ENCODE data around the gene CCBE1. TPM values are rescaled to one million over a fixed set of nuclear protein-coding genes. Genes with fewer than 3 reads are reported as not detected.

Gene CCBE1
- polyA plus RNA-seq, 1 of the 3 experiments (the other 2 are of a cell fraction): 5.0 TPM

GRCh38 chr18:59700535-59700967 is 3.3 kb upstream of the CCBE1 start:
- 78% methylated on average over 3 of the region's 3 CpGs for WGBS (ENCODE audit: low lambda C conversion rate)
- H3K27me3 ChIP-seq (ENCODE audit: insufficient read depth): no peaks in the 10 kb centered on the region
- TF ChIP-seq USF1 (IDR thresholded peaks at IDR 0.05; ENCODE audit: borderline replicate concordance, low read depth) (no peak), RAD21 (IDR thresholded peaks at IDR 0.05; ENCODE audit: low read length) (no peak), RCOR1 (IDR thresholded peaks at IDR 0.05; ENCODE audit: low read length) (peak; percentile 67; the same call in 1 of the 2 replicates), EP300 (IDR thresholded peaks at IDR 0.05; ENCODE audit: borderline replicate concordance in 1 of 2, low read depth in 1 of 2, low read length in 1 of 2) (peak in 1 of 2 experiments; percentile 60; a peak in 2 of 4 replicates), TCF12 (IDR thresholded peaks at IDR 0.05) (peak; percentile 6; the same call in 1 of the 2 replicates), CHD2 (IDR thresholded peaks at IDR 0.05; ENCODE audit: low read length, partially characterized antibody) (peak; percentile 26)
- H3K27ac ChIP-seq (ENCODE audit: low read depth in 2 of 2, low read length in 1 of 2): peak overlapping the region in 1 of 2 experiments; percentile 85; a peak in 2 of 4 replicates
- H3K4me2 ChIP-seq: 0 out of 2 replicates have a peak overlapping the region, but pooled peaks have one; percentile 43
- H3K9me2 ChIP-seq: no peaks in the 10 kb centered on the region
- peak; percentile 61 for DNase-seq
- POLR2A ChIA-PET: no interaction called here
- 0 out of 2 replicates have a peak, but pooled peaks cover 3% of the 10 kb centered on the region for H3K79me2 ChIP-seq (ENCODE audit: insufficient read depth)
- H3K36me3 ChIP-seq (replicated peaks in 1 of 2; ENCODE audit: control insufficient read depth in 1 of 2, insufficient read depth in 2 of 2, low read length in 1 of 2): no peaks in the 10 kb centered on the region
- H3K9me3 ChIP-seq: no peaks in the 10 kb centered on the region
- CTCF ChIA-PET: interaction anchor here (1.1 to 2.0 kb wide), 4 partner anchors 9 to 298 kb away, joined by 3 to 7 read pairs (median 4); no protein-coding TSS in a partner anchor
- no peak overlapping the region for H3K4me3 ChIP-seq (ENCODE audit: low read depth in 2 of 2, low read length in 1 of 2)
- peaks cover 9% of the 10 kb centered on the region for H3F3A ChIP-seq (replicated peaks; ENCODE audit: insufficient read depth)
- no peaks in the 10 kb centered on the region for H4K20me1 ChIP-seq (ENCODE audit: insufficient read depth)
- peak overlapping the region; percentile 25; the same call in 1 of the 2 replicates for H2AFZ ChIP-seq (ENCODE audit: low read depth)
- H3K4me1 ChIP-seq (ENCODE audit: control insufficient read depth in 1 of 2, insufficient read depth in 2 of 2, low read depth in 1 of 2, low read length in 1 of 2): peaks cover 0 to 16% of the 10 kb centered on the region in 2 experiments; a peak in 2 of 4 replicates
- no peak overlapping the region for H3K9ac ChIP-seq

- Histone ChIP-seq H3K9me2 (no peaks in the 10 kb centered on the region), H3K4me3 (ENCODE audit: low read depth in 2 of 2, low read length in 1 of 2) (no peak overlapping the region), H3K4me2 (no peak overlapping the region), H3K9ac (no peak overlapping the region), H3F3A (replicated peaks; ENCODE audit: insufficient read depth) (peaks cover 9% of the 10 kb centered on the region), H3K27ac (ENCODE audit: low read depth in 2 of 2, low read length in 1 of 2) (peak overlapping the region in 1 of 2 experiments; percentile 85; a peak in 2 of 4 replicates), H3K27me3 (ENCODE audit: insufficient read depth) (no peaks in the 10 kb centered on the region), H3K4me1 (ENCODE audit: control insufficient read depth in 1 of 2, insufficient read depth in 2 of 2, low read depth in 1 of 2, low read length in 1 of 2) (peaks cover 0 to 16% of the 10 kb centered on the region in 2 experiments; a peak in 2 of 4 replicates), H3K9me3 (no peaks in the 10 kb centered on the region), H3K36me3 (replicated peaks in 1 of 2; ENCODE audit: control insufficient read depth in 1 of 2, insufficient read depth in 2 of 2, low read length in 1 of 2) (no peaks in the 10 kb centered on the region), H3K79me2 (ENCODE audit: insufficient read depth) (0 out of 2 replicates have a peak, but pooled peaks cover 3% of the 10 kb centered on the region), H2AFZ (ENCODE audit: low read depth) (peak overlapping the region; percentile 25; the same call in 1 of the 2 replicates), H4K20me1 (ENCODE audit: insufficient read depth) (no peaks in the 10 kb centered on the region)
- peak; percentile 10; the same call in 1 of the 2 replicates for TF ChIP-seq RAD21 (IDR thresholded peaks at IDR 0.05; ENCODE audit: low read length)
- TF ChIP-seq NFIC (IDR thresholded peaks at IDR 0.05; ENCODE audit: borderline replicate concordance): no peak
- 0 out of 2 replicates have a peak, but pooled peaks have one; percentile 38 for TF ChIP-seq POLR2AphosphoS5 (IDR thresholded peaks at IDR 0.05; ENCODE audit: low read depth, low read length)
- peak; percentile 90 for TF ChIP-seq GATA2 (CRISPR knock-in tag; IDR thresholded peaks at IDR 0.05)
- TF ChIP-seq EP300 (IDR thresholded peaks at IDR 0.05; ENCODE audit: borderline replicate concordance in 1 of 2, low read depth in 1 of 2, low read length in 1 of 2): peak in 1 of 2 experiments; percentile 66; a peak in 2 of 4 replicates
- TF ChIP-seq MAX (IDR thresholded peaks at IDR 0.05; ENCODE audit: low read depth): no peak
- TF ChIP-seq MXI1 (IDR thresholded peaks at IDR 0.05; ENCODE audit: low read depth, low read length): no peak; the same call in 1 of the 2 replicates
- TF ChIP-seq CHD2 (IDR thresholded peaks at IDR 0.05; ENCODE audit: low read length, partially characterized antibody): peak; percentile 44
- no peak for TF ChIP-seq GABPA (IDR thresholded peaks at IDR 0.05; ENCODE audit: low read depth)
- TF ChIP-seq RCOR1 (IDR thresholded peaks at IDR 0.05; ENCODE audit: low read length): peak; percentile 89
- TF ChIP-seq YY1 (IDR thresholded peaks at IDR 0.05; ENCODE audit: low read depth): no peak
- TF ChIP-seq TCF12 (IDR thresholded peaks at IDR 0.05): peak; percentile 14; the same call in 1 of the 2 replicates
- peak; percentile 74 for DNase-seq
- ChIA-PET POLR2A (no interaction called here), CTCF (interaction anchor here (0.7 to 1.4 kb wide), 3 partner anchors 8 to 297 kb away, joined by 3 to 4 read pairs (median 4); no protein-coding TSS in a partner anchor)
- WGBS (ENCODE audit: low lambda C conversion rate): 67% methylated on average over 7 of the region's 8 CpGs
These were observed 2.7 kb upstream of the CCBE1 start for GRCh38 chr18:59699750-59700534.
